A549 treated with Hydrocortisone at 1 μM for 4 hours (cell line): Measurements from ENCODE around the gene BCO1. TPM values are rescaled to one million over a fixed set of nuclear protein-coding genes. Genes with fewer than 3 reads are reported as not detected.

Source experiments
- total RNA-seq: library from RNA; stranded (reverse); fragments of 200-300 nt; extraction: Qiagen RNA extraction; gene quantifications from 5 replicates; pipeline ENCODE4 v1.2.3, GENCODE V29; 2022

Gene BCO1
- 0.63 to 1.3 TPM (median 0.97 TPM) in 5 replicates for total RNA-seq

GRCh38 chr16:81238296-81239011 is at the start of gene BCO1:
Gene BCO1, plus strand, starts transcription at chr16:81238689. Its CDS starts 220 bp downstream, at chr16:81238909.

GRCh38 chr16:81314603-81315270 is 76.2 kb downstream of the BCO1 start, which contains the start of gene GAN:
Gene GAN, plus strand, starts transcription at chr16:81314962. Its CDS starts 152 bp downstream, at chr16:81315114.

Other genes starting within 250 kb of the BCO1 start
- 114 to 129 TPM (median 123 TPM) in 5 replicates for gene CMC2, start 231.8 kb upstream of the BCO1 start, total RNA-seq
- gene CENPN, start 231.5 kb upstream of the BCO1 start, total RNA-seq = 62.6 to 104 TPM (median 67.1 TPM) in 5 replicates
- gene ATMIN, start 202.8 kb upstream of the BCO1 start, total RNA-seq = 28.7 to 33.8 TPM (median 31.7 TPM) in 5 replicates
- gene C16orf46, start 161.5 kb upstream of the BCO1 start, total RNA-seq = 0.50 to 0.99 TPM (median 0.85 TPM) in 5 replicates
- gene GCSH, start 142.3 kb upstream of the BCO1 start, total RNA-seq = 48.9 to 62.6 TPM (median 55.2 TPM) in 5 replicates
- 2.2 to 2.9 TPM (median 2.6 TPM) in 5 replicates for gene GAN, start 76.3 kb downstream of the BCO1 start, total RNA-seq
- 99.4 to 126 TPM (median 117 TPM) in 5 replicates for gene CMIP, start 206.1 kb downstream of the BCO1 start, total RNA-seq